Upper lobe of right lung (tissue), 1 donor: ENCODE data around the gene CRIP1. TPM values are rescaled to one million over a fixed set of nuclear protein-coding genes. Genes with fewer than 3 reads are reported as not detected.

ENCODE experiments used
- ATAC-seq: fragments of 200-7000 bp; cut with Tn5 transposase; one replicate; pipeline ENCODE4 v1.9.1; 2020; ENCODE audit warnings: mild to moderate bottlenecking, moderate library complexity
- DNase-seq: peaks from one replicate; pipeline ENCODE4 v3.0.0-alpha.2; 2020
- H3K27ac ChIP-seq: fragments of 200-600 bp; one replicate; pipeline ENCODE4 v1.8.0; 2022
- H3K27me3 ChIP-seq: fragments of 200-600 bp; one replicate; pipeline ENCODE4 v1.8.0; 2022; ENCODE audit warnings: mild to moderate bottlenecking
- H3K36me3 ChIP-seq: fragments of 200-600 bp; one replicate; pipeline ENCODE4 v1.8.0; 2022
- H3K4me1 ChIP-seq: fragments of 200-600 bp; one replicate; pipeline ENCODE4 v1.8.0; 2022
- H3K4me3 ChIP-seq: fragments of 200-600 bp; one replicate; pipeline ENCODE4 v1.8.0; 2022; ENCODE audit warnings: mild to moderate bottlenecking
- H3K9me3 ChIP-seq: fragments of 200-600 bp; one replicate; pipeline ENCODE4 v1.8.0; 2022
- intact Hi-C: fragments of 100-400 bp; cut with DNase I; formaldehyde crosslinking; loops from one replicate; pipeline ENCODE4 v1.11.0; 2022
- total RNA-seq: library from RNA; stranded (reverse); fragmentation: NEBNext Ultra II Directional; extraction: Animal tissue kit (Norgen Biotek cat#: 25700); gene quantifications from one replicate; pipeline ENCODE4 v1.2.1, GENCODE V29; 2021
- TF ChIP-seq, protein P1 (sequence below): fragments of 200-600 bp; IDR thresholded peaks from one replicate; pipeline ENCODE4 v1.8.0; 2022; ENCODE audit warnings: antibody characterized with exemption
- donor health status: DM: no; HTN: yes; CAD: no; lungs with severe emphysema.

Gene CRIP1
- total RNA-seq, 1 donor from 2014 or later = 96.2 TPM

DNA sequence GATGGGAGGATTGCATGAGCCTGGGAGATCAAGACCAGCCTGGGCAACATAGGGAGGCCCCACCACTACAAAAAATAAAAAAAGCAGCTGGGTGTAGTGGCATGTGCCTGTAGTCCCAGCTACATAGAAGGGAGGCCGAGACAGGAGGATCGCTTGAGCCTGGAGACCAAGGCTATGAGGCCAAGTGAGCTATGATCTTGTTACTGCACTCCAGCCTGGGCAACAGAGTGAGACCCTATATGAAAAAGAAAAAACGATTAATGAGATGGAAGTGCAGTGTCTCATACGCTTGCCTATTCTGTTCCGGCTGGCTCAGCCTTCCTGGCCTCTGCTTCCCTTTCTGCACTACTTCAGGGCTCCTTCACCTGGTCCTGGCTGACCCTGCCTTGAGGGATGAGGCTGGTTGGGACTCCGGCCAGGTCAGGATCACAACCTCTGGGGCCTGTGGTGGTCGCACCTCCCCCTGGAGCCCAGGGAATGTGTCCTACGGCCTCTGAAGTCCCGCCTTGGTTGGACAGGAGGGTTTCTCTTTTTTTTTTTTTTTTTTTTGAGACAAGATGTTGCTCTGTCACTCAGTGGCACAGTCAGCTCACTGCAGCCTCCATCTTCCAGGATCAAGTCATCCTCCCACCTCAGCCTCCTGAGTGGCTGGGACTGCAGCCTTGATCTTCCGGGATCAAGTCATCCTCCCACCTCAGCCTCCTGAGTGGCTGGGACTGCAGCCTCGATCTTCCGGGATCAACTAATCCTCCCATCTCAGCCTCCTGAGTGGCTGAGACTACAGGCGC lies 15.0 kb downstream of the CRIP1 start:
- ATAC-seq = no peak
- Histone ChIP-seq H3K36me3 (no peaks in the 10 kb centered on the region), H3K9me3 (no peaks in the 10 kb centered on the region), H3K4me1 (no peaks in the 10 kb centered on the region), H3K27ac (no peak overlapping the region), H3K27me3 (no peaks in the 10 kb centered on the region), H3K4me3 (no peak overlapping the region)
- TF ChIP-seq, protein P1, sequence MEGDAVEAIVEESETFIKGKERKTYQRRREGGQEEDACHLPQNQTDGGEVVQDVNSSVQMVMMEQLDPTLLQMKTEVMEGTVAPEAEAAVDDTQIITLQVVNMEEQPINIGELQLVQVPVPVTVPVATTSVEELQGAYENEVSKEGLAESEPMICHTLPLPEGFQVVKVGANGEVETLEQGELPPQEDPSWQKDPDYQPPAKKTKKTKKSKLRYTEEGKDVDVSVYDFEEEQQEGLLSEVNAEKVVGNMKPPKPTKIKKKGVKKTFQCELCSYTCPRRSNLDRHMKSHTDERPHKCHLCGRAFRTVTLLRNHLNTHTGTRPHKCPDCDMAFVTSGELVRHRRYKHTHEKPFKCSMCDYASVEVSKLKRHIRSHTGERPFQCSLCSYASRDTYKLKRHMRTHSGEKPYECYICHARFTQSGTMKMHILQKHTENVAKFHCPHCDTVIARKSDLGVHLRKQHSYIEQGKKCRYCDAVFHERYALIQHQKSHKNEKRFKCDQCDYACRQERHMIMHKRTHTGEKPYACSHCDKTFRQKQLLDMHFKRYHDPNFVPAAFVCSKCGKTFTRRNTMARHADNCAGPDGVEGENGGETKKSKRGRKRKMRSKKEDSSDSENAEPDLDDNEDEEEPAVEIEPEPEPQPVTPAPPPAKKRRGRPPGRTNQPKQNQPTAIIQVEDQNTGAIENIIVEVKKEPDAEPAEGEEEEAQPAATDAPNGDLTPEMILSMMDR = no peak
- intact Hi-C loops = no loop called here
- peak; percentile 19 for DNase-seq

DNA sequence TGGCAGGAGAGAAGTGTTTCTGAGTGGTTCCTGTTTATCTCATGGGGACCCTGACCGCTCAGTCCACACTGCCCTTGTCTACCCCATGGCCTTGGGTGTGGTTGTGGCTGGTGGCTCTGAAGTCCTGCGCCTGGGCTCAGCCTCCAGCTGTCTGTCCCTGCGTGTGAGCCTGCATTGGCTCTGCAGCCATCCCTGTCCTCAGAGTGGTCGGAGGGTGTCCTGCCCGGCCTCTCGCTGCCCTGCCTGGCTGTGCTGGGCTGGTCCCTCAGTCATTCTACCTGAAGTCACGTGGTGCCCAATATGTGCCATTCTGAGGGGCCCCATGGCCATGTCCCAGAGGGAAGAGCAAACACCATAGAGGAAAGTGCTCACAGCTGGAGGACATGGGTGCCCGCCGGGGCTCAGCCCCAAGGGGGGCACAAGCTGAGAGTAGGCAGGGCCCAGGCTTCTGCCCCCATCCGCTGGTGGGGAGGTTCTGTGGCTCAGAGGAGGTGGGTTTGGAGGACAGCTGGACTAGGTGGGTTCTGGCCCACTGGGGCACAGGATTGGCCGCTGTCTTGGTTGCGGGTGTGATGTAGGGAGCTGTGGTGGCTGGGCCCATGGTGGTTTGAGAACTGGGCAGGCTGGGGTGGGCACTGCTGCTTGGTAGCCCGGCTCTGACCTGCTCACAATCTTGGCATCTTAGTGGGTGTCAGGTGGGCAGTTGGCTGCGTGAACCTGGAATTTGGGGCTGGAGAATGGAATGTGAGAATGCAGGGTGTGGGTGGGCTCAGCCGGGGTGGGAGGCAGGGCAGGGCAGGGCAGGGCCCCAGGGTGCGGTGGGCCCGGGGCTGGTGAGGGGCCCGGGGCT lies 16.0 kb downstream of the CRIP1 start:
- Histone ChIP-seq H3K36me3 (no peaks in the 10 kb centered on the region), H3K27me3 (no peaks in the 10 kb centered on the region), H3K4me1 (no peaks in the 10 kb centered on the region), H3K27ac (no peak overlapping the region), H3K9me3 (no peaks in the 10 kb centered on the region), H3K4me3 (no peak overlapping the region)
- ATAC-seq (no peak), DNase-seq (peak; percentile 46)
- TF ChIP-seq, protein P1 = no peak
- intact Hi-C loops = no loop called here

DNA sequence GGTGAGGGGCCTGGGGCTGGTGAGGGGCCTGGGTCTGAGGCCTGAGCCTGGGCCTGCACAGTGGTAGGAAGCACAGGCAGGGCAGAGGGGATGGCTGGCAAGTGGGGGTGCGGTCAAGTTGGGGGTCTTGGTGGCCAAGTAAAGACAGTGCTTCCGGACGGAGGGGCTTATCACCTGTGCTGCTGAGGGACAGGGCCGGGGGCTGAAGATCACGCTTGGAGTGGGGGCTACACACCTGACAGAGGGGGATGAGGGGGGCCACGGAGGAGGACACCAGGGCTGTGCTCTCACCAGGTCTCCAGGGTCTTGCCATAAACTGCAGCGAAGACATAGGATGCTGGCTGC lies 16.6 kb downstream of the CRIP1 start:
- Histone ChIP-seq H3K27ac (no peak overlapping the region), H3K27me3 (peaks cover 6% of the 10 kb centered on the region), H3K9me3 (no peaks in the 10 kb centered on the region), H3K4me3 (no peak overlapping the region), H3K36me3 (no peaks in the 10 kb centered on the region), H3K4me1 (no peaks in the 10 kb centered on the region)
- intact Hi-C loops = no loop called here
- peak; percentile 23 for DNase-seq
- TF ChIP-seq, protein P1 = no peak
- no peak for ATAC-seq

DNA sequence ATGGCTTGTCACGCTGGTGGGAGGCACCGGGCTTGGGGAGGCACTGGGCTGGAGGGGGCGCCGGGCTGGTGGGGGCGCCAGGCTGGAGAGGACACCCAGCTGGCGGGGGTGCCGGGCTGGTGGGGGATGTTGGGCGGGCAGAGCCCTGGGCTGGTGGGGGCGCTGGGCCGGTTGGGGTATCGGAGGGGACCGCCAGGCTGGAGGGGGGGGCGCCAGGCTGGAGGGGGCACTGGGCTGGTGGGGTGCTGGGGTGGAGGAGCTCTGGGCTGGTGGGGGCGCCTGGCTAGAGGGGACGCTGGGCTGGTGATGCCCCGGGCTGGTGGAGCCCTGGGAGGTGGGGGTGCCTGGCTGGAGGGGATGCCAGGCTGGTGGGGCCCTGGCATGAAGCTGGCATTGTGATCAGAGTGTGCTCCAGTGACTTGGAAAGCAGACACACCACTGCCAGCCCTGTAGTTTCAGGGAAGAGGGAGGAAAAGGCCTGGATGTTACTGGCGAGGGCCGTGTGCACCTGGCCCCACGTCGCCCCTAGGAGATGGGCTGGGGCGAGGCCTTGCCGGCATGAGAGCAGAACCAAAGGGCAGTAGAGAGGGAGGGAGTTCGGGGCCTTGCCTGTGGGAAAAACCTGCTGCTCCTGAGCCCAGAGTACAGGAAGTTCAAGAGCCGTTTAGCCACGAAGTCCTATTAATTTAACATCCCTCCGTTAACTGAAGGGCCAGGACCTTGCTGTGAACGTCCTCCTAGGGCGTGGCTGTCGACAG lies 17.4 kb downstream of the CRIP1 start:
- peaks cover 14% of the 10 kb centered on the region for H3K27me3 ChIP-seq
- peak; percentile 58 for DNase-seq
- no peaks in the 10 kb centered on the region for H3K36me3 ChIP-seq
- TF ChIP-seq, protein P1 = no peak
- intact Hi-C loops = no loop called here
- ATAC-seq = no peak
- H3K9me3 ChIP-seq = no peaks in the 10 kb centered on the region
- H3K4me1 ChIP-seq = no peaks in the 10 kb centered on the region
- H3K27ac ChIP-seq = no peak overlapping the region
- no peak overlapping the region for H3K4me3 ChIP-seq

DNA sequence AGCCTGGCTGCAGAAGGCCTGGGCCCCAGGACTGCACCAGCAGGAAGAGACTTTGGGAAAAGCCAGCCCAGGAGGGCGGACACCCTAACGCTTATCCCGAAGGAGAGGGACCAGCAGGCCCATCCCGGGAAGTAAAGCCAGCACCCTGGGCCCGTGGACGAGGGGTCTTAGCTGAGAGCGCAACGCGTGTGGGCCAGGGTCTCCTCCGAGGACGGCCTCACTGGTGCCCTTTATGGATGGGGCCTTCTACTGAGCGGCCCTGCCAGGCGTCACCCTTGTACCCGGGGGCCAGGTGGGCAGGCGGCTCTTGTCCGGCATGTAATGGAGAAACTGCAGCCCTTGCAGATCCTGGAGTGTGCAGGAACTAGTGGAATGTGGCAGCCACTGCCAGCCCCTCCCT lies 18.4 kb downstream of the CRIP1 start:
- TF ChIP-seq, protein P1 = no peak
- H3K9me3 ChIP-seq = no peaks in the 10 kb centered on the region
- ATAC-seq = no peak
- H3K27ac ChIP-seq = no peak overlapping the region
- no peaks in the 10 kb centered on the region for H3K36me3 ChIP-seq
- no peaks in the 10 kb centered on the region for H3K4me1 ChIP-seq
- DNase-seq = peak; percentile 57
- H3K4me3 ChIP-seq = no peak overlapping the region
- intact Hi-C loops = no loop called here
- peaks cover 23% of the 10 kb centered on the region for H3K27me3 ChIP-seq
